ENCODE results near the gene CD300LF. TPM values are rescaled to one million over a fixed set of nuclear protein-coding genes. Genes with fewer than 3 reads are reported as not detected.

Gene CD300LF
- total RNA-seq, 3 donors from 2014 or later (not counting 1 experiment from before 2014, with no cell fraction given): 1.9 to 10.6 (median 8.7) TPM

- no peak for DNase-seq
- H3K4me1 Mint-ChIP-seq: peaks cover 4 to 36% of the 10 kb centered on the region in 2 donors
- intact Hi-C loops (cut with micrococcal nuclease): no loop called here
- H3K27me3 Mint-ChIP-seq (ENCODE audit: low read depth in 2 of 2): peaks cover 12 to 23% of the 10 kb centered on the region in 2 donors
- ATAC-seq: no peak
- no peaks in the 10 kb centered on the region for H3K36me3 ChIP-seq (ENCODE audit: control insufficient read depth, insufficient read depth, low read length)
- 73% methylated on average over 7 of the region's 7 CpGs for WGBS (ENCODE audit: insufficient coverage)
- H3K4me1 ChIP-seq (ENCODE audit: control insufficient read depth, insufficient read depth, low read length): peaks cover 35% of the 10 kb centered on the region
- no peaks in the 10 kb centered on the region for H3K36me3 Mint-ChIP-seq
- H3K27ac Mint-ChIP-seq: no peak overlapping the region
- H3K4me3 ChIP-seq (ENCODE audit: low read length): peak overlapping the region; percentile 9
- no peak overlapping the region for H3K4me3 Mint-ChIP-seq
- TF ChIP-seq CTCF (IDR thresholded peaks at IDR 0.05): no peak
- H3K9me3 Mint-ChIP-seq: no peaks in the 10 kb centered on the region
- no peak overlapping the region for H3K27ac ChIP-seq (ENCODE audit: low read length)
- no peaks in the 10 kb centered on the region for H3K9me3 ChIP-seq (ENCODE audit: control insufficient read depth, insufficient read depth, low read length)
- H3K27me3 ChIP-seq (ENCODE audit: control insufficient read depth, insufficient read depth, low read length): no peaks in the 10 kb centered on the region
These were observed 422 bp downstream of the CD300LF start for GRCh38 chr17:74712301-74712700.

GRCh38 chr17:74711058-74711824 lies 1.5 kb downstream of the CD300LF start:
- ATAC-seq: no peak
- no peaks in the 10 kb centered on the region for H3K9me3 ChIP-seq (ENCODE audit: control insufficient read depth, insufficient read depth, low read length)
- Mint-ChIP-seq H3K27me3 (ENCODE audit: low read depth in 2 of 2) (peaks cover 7 to 21% of the 10 kb centered on the region in 2 donors), H3K27ac (no peak overlapping the region), H3K4me3 (no peak overlapping the region), H3K4me1 (peaks cover under 1 to 36% of the 10 kb centered on the region in 2 donors), H3K36me3 (no peaks in the 10 kb centered on the region), H3K9me3 (no peaks in the 10 kb centered on the region)
- TF ChIP-seq CTCF (IDR thresholded peaks at IDR 0.05): no peak
- DNase-seq: peak in 1 of 2 donors; percentile 15
- no peaks in the 10 kb centered on the region for H3K36me3 ChIP-seq (ENCODE audit: control insufficient read depth, insufficient read depth, low read length)
- H3K4me1 ChIP-seq (ENCODE audit: control insufficient read depth, insufficient read depth, low read length): peaks cover 35% of the 10 kb centered on the region
- H3K27me3 ChIP-seq (ENCODE audit: control insufficient read depth, insufficient read depth, low read length): no peaks in the 10 kb centered on the region
- H3K27ac ChIP-seq (ENCODE audit: low read length): no peak overlapping the region
- H3K4me3 ChIP-seq (ENCODE audit: low read length): no peak overlapping the region
- intact Hi-C loops (cut with micrococcal nuclease): no loop called here
- 42% methylated on average over 12 of the region's 12 CpGs for WGBS (ENCODE audit: insufficient coverage)

- ATAC-seq (no peak), DNase-seq (no peak)
- H3K27ac Mint-ChIP-seq: no peak overlapping the region
- no peaks in the 10 kb centered on the region for H3K9me3 Mint-ChIP-seq
- H3K4me1 Mint-ChIP-seq: no peaks in the 10 kb centered on the region
- intact Hi-C loops (cut with micrococcal nuclease): no loop called here
- no peak overlapping the region for H3K27ac ChIP-seq (ENCODE audit: low read length)
- no peaks in the 10 kb centered on the region for H3K36me3 ChIP-seq (ENCODE audit: control insufficient read depth, insufficient read depth, low read length)
- WGBS (ENCODE audit: insufficient coverage): 96% methylated on average over 8 of the region's 8 CpGs
- H3K27me3 ChIP-seq (ENCODE audit: control insufficient read depth, insufficient read depth, low read length): no peaks in the 10 kb centered on the region
- no peaks in the 10 kb centered on the region for H3K4me1 ChIP-seq (ENCODE audit: control insufficient read depth, insufficient read depth, low read length)
- no peak for TF ChIP-seq CTCF (IDR thresholded peaks at IDR 0.05)
- H3K36me3 Mint-ChIP-seq: no peaks in the 10 kb centered on the region
- H3K4me3 ChIP-seq (ENCODE audit: low read length): no peak overlapping the region
- H3K9me3 ChIP-seq (ENCODE audit: control insufficient read depth, insufficient read depth, low read length): no peaks in the 10 kb centered on the region
- H3K27me3 Mint-ChIP-seq (ENCODE audit: low read depth in 2 of 2): no peaks in the 10 kb centered on the region
- H3K4me3 Mint-ChIP-seq: no peak overlapping the region
These were observed 8.2 kb downstream of the CD300LF start for GRCh38 chr17:74704544-74704943.

GRCh38 chr17:74703311-74703710 lies 9.4 kb downstream of the CD300LF start:
- Histone ChIP-seq H3K4me1 (ENCODE audit: control insufficient read depth, insufficient read depth, low read length) (no peaks in the 10 kb centered on the region), H3K27me3 (ENCODE audit: control insufficient read depth, insufficient read depth, low read length) (no peaks in the 10 kb centered on the region), H3K4me3 (ENCODE audit: low read length) (no peak overlapping the region), H3K27ac (ENCODE audit: low read length) (no peak overlapping the region), H3K36me3 (ENCODE audit: control insufficient read depth, insufficient read depth, low read length) (no peaks in the 10 kb centered on the region), H3K9me3 (ENCODE audit: control insufficient read depth, insufficient read depth, low read length) (no peaks in the 10 kb centered on the region)
- intact Hi-C loops (cut with micrococcal nuclease): no loop called here
- WGBS (ENCODE audit: insufficient coverage): 77% methylated on average over 2 of the region's 2 CpGs
- no peaks in the 10 kb centered on the region for H3K27me3 Mint-ChIP-seq (ENCODE audit: low read depth in 2 of 2)
- DNase-seq (no peak), ATAC-seq (no peak)
- no peak for TF ChIP-seq CTCF (IDR thresholded peaks at IDR 0.05)
- H3K4me1 Mint-ChIP-seq: no peaks in the 10 kb centered on the region
- H3K9me3 Mint-ChIP-seq: no peaks in the 10 kb centered on the region
- no peak overlapping the region for H3K4me3 Mint-ChIP-seq
- no peak overlapping the region for H3K27ac Mint-ChIP-seq
- no peaks in the 10 kb centered on the region for H3K36me3 Mint-ChIP-seq
